Dendritic cell treated with granulocyte-macrophage colony-stimulating factor and Interleukin-4, amounts not matched to agents 40 ng/mL and 50 ng/mL, for 4 days (primary cell): ENCODE results near the gene RALGAPA2.
A peak's percentile ranks its signal among the peaks of the same experiment; 100 is the strongest.

Experiments used
- H3K27ac Mint-ChIP-seq: one replicate; pipeline ENCODE4 v1.8.0; 2022; ENCODE audit warnings: mild to moderate bottlenecking, mixed read lengths
- H3K27me3 Mint-ChIP-seq: one replicate; pipeline ENCODE4 v1.8.0; 2022; ENCODE audit warnings: mild to moderate bottlenecking, mixed read lengths
- H3K36me3 Mint-ChIP-seq: one replicate; pipeline ENCODE4 v1.8.0; 2022; ENCODE audit warnings: low read depth, mixed read lengths
- H3K4me1 Mint-ChIP-seq: one replicate; pipeline ENCODE4 v1.8.0; 2022; ENCODE audit warnings: low read depth, mixed read lengths
- H3K4me3 Mint-ChIP-seq: one replicate; pipeline ENCODE4 v1.8.0; 2022; ENCODE audit warnings: mild to moderate bottlenecking, moderate library complexity, mixed read lengths
- H3K9me3 Mint-ChIP-seq: one replicate; pipeline ENCODE4 v1.8.0; 2022; ENCODE audit warnings: mixed read lengths
- intact Hi-C: fragments of 100-400 bp; cut with micrococcal nuclease; formaldehyde crosslinking; loops from one replicate; pipeline ENCODE4 v1.15.0; 2022

The RALGAPA2 gene

GRCh38 chr20:20463933-20464374, 248.5 kb downstream of the RALGAPA2 start:
- Mint-ChIP-seq H3K4me3 (no peak overlapping the region), H3K9me3 (no peaks in the 10 kb centered on the region), H3K27ac (no peak overlapping the region), H3K27me3 (no peaks in the 10 kb centered on the region), H3K36me3 (peaks cover 20% of the 10 kb centered on the region), H3K4me1 (no peaks in the 10 kb centered on the region)
- intact Hi-C loops = no loop called here

DNA sequence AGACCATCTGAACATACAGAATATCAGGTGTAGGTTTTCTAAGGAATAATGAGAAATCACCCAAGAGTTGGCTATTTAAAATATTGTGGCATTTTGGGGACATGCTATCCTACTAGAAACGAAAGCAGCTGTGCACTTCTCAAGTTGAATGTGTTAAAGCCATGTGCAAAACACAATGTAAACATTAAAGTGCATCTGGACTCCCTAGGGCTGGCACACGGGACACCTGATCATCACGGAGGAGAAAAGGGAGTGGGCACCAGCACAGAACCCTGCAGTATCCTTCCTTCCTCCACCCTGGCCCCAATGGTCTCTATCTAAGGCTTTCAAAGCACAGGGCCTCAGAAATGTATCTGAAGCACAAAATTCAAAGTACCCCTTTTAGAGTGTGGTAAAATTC, 250.3 kb downstream of the RALGAPA2 start:
- no peaks in the 10 kb centered on the region for H3K27me3 Mint-ChIP-seq

DNA sequence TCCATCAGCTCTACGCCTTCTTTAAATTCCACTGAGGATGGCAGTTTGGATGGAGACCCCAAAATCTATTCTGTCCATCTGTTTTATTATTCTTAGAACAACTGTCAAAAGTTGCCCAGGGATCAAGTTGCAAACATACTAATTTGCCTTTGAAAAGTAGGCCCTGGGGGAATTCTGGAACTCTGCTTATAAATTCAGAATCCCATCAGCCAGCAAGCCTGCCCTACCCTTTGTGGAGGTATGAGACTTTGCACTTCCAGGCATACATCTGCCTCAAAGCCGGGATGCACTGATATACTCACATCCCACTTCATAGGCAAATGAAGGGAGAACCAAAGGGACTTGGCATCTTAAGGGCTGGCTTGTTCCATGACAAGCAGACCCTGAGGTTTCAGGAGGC, 250.9 kb downstream of the RALGAPA2 start:
- intact Hi-C loops = no loop called here
- peaks cover 7% of the 10 kb centered on the region for H3K4me1 Mint-ChIP-seq
- H3K9me3 Mint-ChIP-seq = no peaks in the 10 kb centered on the region
- H3K4me3 Mint-ChIP-seq = no peak overlapping the region
- no peak overlapping the region for H3K27ac Mint-ChIP-seq
- H3K27me3 Mint-ChIP-seq = no peaks in the 10 kb centered on the region
- H3K36me3 Mint-ChIP-seq = peaks cover 10% of the 10 kb centered on the region

More for the DNA sequence above, 250.3 kb downstream of the RALGAPA2 start:
- intact Hi-C loops = no loop called here
- H3K4me1 Mint-ChIP-seq = peaks cover under 1% of the 10 kb centered on the region
- peaks cover 14% of the 10 kb centered on the region for H3K36me3 Mint-ChIP-seq
- no peak overlapping the region for H3K27ac Mint-ChIP-seq
- no peak overlapping the region for H3K4me3 Mint-ChIP-seq
- no peaks in the 10 kb centered on the region for H3K9me3 Mint-ChIP-seq

DNA sequence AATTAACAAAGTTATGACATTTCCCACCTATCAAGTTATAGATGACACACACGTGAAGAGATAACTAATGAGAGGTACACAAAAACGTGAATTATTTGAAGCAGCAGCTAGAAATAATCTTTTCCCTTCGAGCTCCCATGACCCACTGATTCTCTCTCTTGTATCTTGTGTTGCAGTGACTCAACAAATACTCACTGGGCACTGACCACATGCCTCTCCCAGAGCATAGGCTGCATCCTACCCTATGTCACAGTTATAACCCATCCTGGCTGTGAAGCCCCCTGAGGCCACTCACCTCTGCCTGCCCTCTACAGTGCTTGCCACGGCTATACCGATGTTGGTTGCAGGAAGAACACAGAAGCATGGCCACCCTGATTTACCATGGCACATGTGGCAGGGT, 252.7 kb downstream of the RALGAPA2 start:
- Mint-ChIP-seq H3K4me3 (no peak overlapping the region), H3K27ac (no peak overlapping the region), H3K9me3 (no peaks in the 10 kb centered on the region), H3K4me1 (peaks cover 12% of the 10 kb centered on the region), H3K27me3 (no peaks in the 10 kb centered on the region), H3K36me3 (peaks cover 13% of the 10 kb centered on the region)
- intact Hi-C loops = no loop called here

- no peaks in the 10 kb centered on the region for H3K9me3 Mint-ChIP-seq
- no peak overlapping the region for H3K4me3 Mint-ChIP-seq
- H3K4me1 Mint-ChIP-seq = peaks cover 29% of the 10 kb centered on the region
- no peaks in the 10 kb centered on the region for H3K27me3 Mint-ChIP-seq
- H3K27ac Mint-ChIP-seq = no peak overlapping the region
- intact Hi-C loops = no loop called here
- H3K36me3 Mint-ChIP-seq = peaks cover 13% of the 10 kb centered on the region
Observed at GRCh38 chr20:20457392-20458126, 254.9 kb downstream of the RALGAPA2 start.

GRCh38 chr20:20456741-20457140, 255.7 kb downstream of the RALGAPA2 start:
- peaks cover 33% of the 10 kb centered on the region for H3K4me1 Mint-ChIP-seq
- intact Hi-C loops = no loop called here
- H3K27me3 Mint-ChIP-seq = no peaks in the 10 kb centered on the region
- H3K36me3 Mint-ChIP-seq = peaks cover 13% of the 10 kb centered on the region
- no peak overlapping the region for H3K27ac Mint-ChIP-seq
- no peak overlapping the region for H3K4me3 Mint-ChIP-seq
- no peaks in the 10 kb centered on the region for H3K9me3 Mint-ChIP-seq

DNA sequence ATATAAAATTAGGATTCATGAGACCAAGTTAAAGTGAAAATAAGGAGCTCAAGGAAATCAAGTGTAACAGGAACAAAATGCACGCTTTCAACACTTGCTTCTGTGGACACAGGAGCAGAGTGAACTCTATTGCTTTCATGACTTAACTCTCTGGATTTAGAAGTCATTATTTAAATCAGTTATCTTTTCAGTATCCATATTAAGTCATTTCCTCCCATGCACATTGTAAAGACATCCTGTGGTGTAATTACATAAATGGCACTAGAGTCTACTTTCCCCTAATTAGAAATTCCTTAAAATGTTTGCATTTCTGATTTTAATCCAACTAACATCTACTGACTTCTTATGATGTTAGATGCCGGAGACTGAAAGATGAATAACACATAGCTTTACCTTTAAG, 256.5 kb downstream of the RALGAPA2 start:
- intact Hi-C loops = no loop called here
- peaks cover 13% of the 10 kb centered on the region for H3K36me3 Mint-ChIP-seq
- no peaks in the 10 kb centered on the region for H3K9me3 Mint-ChIP-seq
- no peak overlapping the region for H3K27ac Mint-ChIP-seq
- H3K27me3 Mint-ChIP-seq = no peaks in the 10 kb centered on the region
- H3K4me1 Mint-ChIP-seq = peaks cover 33% of the 10 kb centered on the region
- H3K4me3 Mint-ChIP-seq = no peak overlapping the region

DNA sequence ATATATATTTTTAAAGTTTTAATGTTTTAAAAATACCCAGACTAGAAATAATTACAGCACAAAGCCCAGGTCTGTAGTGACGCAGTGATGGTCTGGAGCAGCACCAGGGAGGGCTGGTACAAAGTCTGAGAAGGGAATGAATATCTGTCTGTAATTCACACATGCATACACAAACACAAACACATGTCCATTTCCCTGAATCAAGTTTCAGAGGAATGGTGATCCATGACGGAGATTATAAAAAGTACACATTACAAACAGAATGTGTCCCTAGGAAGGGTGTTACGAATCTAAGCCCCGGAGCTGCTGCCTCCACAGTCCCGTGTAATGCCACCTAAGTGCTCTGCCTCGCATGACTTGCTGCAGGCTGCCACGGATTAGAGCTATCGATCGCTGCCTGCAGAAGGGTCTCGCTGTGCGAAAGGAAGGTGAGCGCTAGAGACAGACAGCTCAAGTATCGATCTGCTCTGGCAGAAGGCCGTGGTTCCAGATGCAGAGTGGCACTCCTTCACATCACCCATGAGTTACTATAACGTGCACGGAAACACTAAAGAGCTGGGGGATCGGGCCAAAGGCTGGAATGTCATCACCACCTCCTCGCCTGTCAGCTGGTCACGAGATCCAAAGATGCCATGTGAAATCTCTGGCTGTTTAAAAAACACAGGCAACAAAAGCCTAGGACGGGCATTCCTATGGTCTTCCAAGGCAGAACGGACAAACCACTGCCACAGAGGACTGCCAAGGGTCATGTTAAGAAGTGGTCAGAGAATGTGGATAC, 257.4 kb downstream of the RALGAPA2 start:
- peaks cover 33% of the 10 kb centered on the region for H3K4me1 Mint-ChIP-seq
- H3K27ac Mint-ChIP-seq = no peak overlapping the region
- H3K36me3 Mint-ChIP-seq = peaks cover 13% of the 10 kb centered on the region
- no peak overlapping the region for H3K4me3 Mint-ChIP-seq
- intact Hi-C loops = no loop called here
- no peaks in the 10 kb centered on the region for H3K9me3 Mint-ChIP-seq
- H3K27me3 Mint-ChIP-seq = no peaks in the 10 kb centered on the region

DNA sequence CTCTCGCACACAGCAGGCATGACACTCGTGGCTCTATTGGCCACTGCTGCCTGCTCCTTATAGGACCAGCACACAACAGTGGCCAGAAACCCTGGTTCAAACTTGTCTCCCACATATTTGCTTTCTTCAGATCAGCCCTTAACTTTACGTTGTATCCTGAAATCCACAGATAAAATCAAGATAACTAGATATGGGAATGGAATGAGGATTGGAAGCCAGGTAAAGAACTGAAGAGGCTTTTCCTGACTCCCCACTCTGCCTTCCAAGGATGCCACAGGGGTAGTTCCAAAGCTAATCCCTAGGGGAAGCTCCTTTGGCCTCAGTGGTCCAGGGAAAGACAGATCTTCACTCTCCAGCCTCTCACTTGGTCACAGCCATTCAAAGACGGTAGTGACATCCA, 258.1 kb downstream of the RALGAPA2 start:
- Mint-ChIP-seq H3K4me1 (peaks cover 33% of the 10 kb centered on the region), H3K36me3 (peaks cover 13% of the 10 kb centered on the region), H3K9me3 (no peaks in the 10 kb centered on the region), H3K4me3 (no peak overlapping the region), H3K27ac (no peak overlapping the region), H3K27me3 (no peaks in the 10 kb centered on the region)
- intact Hi-C loops = no loop called here

GRCh38 chr20:20452254-20452676, 260.2 kb downstream of the RALGAPA2 start:
- Mint-ChIP-seq H3K27ac (peak overlapping the region; percentile 43), H3K4me1 (peaks cover 33% of the 10 kb centered on the region)

GRCh38 chr20:20450521-20450920, 261.9 kb downstream of the RALGAPA2 start:
- Mint-ChIP-seq H3K4me1 (peaks cover 32% of the 10 kb centered on the region), H3K9me3 (no peaks in the 10 kb centered on the region), H3K27ac (no peak overlapping the region), H3K27me3 (no peaks in the 10 kb centered on the region), H3K36me3 (peaks cover 5% of the 10 kb centered on the region), H3K4me3 (no peak overlapping the region)
- intact Hi-C loops = no loop called here

More at GRCh38 chr20:20452254-20452676, 260.2 kb downstream of the RALGAPA2 start:
- peak overlapping the region; percentile 56 for H3K4me3 Mint-ChIP-seq
- H3K36me3 Mint-ChIP-seq = peaks cover 5% of the 10 kb centered on the region
- intact Hi-C loops = no loop called here
- no peaks in the 10 kb centered on the region for H3K9me3 Mint-ChIP-seq
- H3K27me3 Mint-ChIP-seq = no peaks in the 10 kb centered on the region

GRCh38 chr20:20448881-20449280, 263.6 kb downstream of the RALGAPA2 start:
- Mint-ChIP-seq H3K4me3 (no peak overlapping the region), H3K9me3 (no peaks in the 10 kb centered on the region), H3K27me3 (no peaks in the 10 kb centered on the region), H3K4me1 (peaks cover 35% of the 10 kb centered on the region), H3K27ac (no peak overlapping the region), H3K36me3 (no peaks in the 10 kb centered on the region)
- intact Hi-C loops = no loop called here

DNA sequence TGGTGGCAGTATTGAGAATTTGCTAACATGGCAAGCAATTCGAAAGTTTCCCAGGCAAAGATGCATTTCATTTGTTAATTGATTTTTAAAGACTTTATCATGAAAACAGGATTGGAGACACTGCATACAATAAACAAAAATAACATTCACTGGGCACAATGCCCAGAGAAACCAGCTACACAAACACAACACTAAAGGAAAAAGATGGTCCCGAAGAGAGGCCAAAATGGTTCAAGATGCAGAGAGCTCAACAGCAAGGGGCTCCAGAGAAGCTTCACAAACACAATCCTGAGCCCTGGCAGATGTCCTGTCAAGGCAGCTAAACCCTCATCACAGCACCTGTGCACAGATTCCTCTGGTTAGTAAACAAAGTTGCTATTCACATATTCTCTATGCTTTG, 265.2 kb downstream of the RALGAPA2 start:
- peaks cover 26% of the 10 kb centered on the region for H3K4me1 Mint-ChIP-seq
- H3K4me3 Mint-ChIP-seq = no peak overlapping the region
- no peaks in the 10 kb centered on the region for H3K27me3 Mint-ChIP-seq
- no peaks in the 10 kb centered on the region for H3K9me3 Mint-ChIP-seq
- H3K27ac Mint-ChIP-seq = no peak overlapping the region
- intact Hi-C loops = no loop called here
- H3K36me3 Mint-ChIP-seq = no peaks in the 10 kb centered on the region

DNA sequence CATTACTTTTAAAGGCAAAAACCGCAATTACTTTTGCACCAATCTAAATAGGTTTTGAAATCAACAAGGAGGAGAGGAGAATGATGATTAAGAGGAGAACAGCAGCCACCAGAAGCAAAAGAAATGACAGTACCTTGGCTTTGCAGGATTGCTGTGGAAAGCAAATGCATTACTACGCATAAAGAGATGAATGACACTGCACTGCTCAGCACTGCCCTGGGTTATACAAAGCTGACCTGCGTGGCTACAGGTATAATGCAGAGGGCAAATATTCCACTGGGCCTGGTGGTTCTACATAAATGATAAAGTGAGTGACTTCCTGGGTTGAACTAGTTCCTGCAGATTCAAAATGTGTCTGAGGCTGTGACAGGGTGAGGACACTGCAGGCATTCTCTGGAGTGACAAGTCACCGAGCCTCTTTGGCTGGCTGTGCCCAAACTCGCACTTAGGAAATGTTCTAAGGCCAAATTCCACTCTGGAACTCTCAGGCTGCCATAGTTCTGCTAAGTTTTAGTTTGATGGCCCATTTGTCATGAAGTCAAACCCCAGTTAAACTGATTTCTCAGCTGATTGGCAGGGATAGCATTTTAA, 265.9 kb downstream of the RALGAPA2 start:
- Mint-ChIP-seq H3K4me1 (peaks cover 26% of the 10 kb centered on the region), H3K27ac (no peak overlapping the region), H3K27me3 (no peaks in the 10 kb centered on the region), H3K36me3 (no peaks in the 10 kb centered on the region), H3K4me3 (no peak overlapping the region), H3K9me3 (no peaks in the 10 kb centered on the region)
- intact Hi-C loops = no loop called here
